T1000 (cell line): ENCODE data around the gene CAPNS2.
A peak's percentile ranks its signal among the peaks of the same experiment; 100 is the strongest.

Experiments
- DNase-seq: peaks from one replicate; lab custom pipeline; 2025; ENCODE audit warnings: mixed read lengths; lab: John Stamatoyannopoulos, UW

Gene CAPNS2

DNA sequence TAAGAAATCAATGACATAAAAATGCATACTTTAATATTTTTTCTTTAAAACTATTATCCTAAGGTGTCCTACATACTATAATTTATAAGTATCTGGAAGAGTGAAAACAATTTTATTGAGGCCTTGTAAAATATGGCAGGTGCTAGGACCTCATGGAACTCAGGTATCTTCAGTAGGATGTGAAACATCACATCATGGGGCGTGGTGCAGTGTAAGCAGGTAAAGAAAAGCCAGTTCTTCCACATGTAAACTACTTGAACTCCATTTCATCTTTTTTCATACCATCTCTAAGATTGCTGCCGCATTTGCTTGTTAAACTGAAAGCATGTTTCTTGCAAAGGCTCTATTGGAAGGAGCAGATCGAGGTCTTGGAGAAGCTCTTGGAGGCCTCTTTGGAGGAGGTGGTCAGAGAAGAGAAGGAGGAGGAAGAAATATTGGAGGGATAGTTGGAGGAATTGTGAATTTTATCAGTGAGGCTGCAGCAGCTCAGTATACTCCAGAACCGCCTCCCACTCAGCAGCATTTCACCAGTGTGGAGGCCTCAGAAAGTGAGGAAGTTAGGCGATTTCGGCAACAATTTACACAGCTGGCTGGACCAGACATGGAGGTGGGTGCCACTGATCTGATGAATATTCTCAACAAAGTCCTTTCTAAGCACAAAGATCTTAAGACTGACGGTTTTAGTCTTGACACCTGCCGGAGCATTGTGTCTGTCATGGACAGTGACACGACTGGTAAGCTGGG lies at the start of gene CAPNS2:
TSS of gene CAPNS2 (plus strand) at position 253 of the 744 bp plus-strand sequence. CDS start at position 326, 73 bp downstream.
- DNase-seq: no peak

DNA sequence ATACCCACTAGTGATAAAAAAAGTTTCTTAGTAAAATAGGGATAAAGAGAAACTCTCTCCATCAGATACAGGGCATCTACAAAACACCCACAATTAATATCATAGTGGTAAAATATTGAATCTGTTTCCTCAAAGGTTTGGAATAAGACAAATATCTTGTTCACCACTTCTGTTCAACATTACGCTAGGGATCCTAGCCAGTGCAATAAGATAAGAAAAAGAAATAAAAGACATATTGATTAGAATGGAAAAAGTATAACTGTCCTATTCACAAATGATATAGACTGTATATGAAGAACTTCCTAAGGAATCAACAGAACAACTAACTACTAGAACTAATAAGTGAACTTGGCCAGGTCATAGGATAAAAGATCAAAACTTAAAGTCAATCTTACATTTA lies 44.7 kb upstream of the CAPNS2 start:
- no peak for DNase-seq

DNA sequence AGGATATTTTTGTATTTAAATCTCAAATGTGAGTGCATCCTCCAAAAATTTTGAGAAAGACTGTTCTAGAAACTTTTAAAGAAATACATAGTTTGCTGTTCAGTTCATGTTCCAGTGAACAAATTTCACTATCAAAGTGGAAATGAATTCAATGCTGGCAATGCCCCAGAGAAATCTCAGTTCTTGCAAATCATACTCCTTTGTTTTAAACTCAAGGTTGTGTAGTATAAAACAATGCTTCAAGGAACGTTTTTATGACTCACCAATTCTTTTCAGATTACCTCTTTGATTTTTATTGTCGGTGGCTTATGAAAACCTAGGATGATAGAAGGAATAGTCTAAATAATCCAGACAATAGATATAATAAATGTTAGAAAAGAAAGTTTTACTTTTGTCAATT lies 40.0 kb upstream of the CAPNS2 start:
- DNase-seq: no peak

DNA sequence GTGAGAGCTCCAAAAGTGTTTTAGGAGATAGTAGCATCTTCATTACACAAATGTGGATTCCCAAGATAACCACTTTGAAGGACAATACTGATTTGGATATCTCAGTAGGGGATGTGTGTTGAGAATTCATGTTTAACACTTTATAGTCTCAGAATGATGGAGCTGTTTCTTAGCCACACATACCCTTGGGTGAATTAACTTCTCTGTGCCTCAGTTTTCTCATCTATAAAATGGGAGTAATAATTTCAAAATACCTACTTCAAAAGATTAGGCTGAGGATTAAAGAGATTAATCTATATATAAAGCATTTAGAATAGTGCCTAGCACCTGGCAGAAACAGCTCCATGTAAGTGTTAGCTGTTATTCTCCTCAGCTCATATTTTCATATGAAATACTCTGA lies 38.6 kb upstream of the CAPNS2 start:
- no peak for DNase-seq

DNA sequence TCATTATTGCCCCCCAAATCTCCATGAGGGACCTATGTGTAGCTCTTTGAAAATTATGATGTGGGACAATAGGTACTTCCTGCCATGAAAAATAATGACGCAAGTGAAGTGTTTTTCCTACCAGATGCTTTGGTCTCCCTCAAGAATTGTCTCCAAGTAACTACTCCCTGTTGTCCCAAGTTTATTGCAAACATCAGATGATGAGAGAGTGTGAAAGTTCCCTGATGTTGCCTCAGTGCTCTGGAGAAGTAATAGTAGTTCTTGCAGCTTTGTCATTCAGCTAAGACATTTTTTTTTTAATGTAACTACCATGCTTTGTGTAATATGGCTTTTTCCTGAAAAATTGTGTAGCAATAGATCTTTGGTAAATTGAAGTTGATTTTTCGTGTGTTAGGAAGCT lies 37.5 kb upstream of the CAPNS2 start:
- no peak for DNase-seq

DNA sequence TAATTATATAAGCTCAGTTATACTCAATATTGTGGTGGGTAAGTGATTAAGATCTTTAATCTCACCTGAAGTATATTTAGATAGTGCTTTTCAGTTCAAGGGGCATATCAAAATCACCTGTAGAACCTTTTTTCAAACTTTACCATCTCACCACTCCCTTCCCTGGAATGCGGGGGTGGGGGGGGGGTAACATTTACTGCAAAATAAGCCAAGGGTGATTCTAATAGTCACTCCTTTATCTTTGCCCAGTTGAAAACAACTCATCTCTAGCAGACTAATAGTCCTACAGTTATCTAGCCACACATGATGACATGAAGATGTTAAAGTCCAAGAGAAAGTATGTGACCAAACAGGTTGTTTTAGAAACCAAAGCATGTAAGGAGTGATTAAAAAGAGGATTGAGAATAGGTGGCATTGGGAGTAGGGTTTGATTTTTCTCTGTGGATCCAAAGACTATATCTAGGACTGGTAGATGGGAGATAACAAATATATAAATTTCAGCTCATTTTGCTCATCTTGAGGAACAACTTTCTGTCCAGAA lies 36.1 kb upstream of the CAPNS2 start:
- no peak for DNase-seq

DNA sequence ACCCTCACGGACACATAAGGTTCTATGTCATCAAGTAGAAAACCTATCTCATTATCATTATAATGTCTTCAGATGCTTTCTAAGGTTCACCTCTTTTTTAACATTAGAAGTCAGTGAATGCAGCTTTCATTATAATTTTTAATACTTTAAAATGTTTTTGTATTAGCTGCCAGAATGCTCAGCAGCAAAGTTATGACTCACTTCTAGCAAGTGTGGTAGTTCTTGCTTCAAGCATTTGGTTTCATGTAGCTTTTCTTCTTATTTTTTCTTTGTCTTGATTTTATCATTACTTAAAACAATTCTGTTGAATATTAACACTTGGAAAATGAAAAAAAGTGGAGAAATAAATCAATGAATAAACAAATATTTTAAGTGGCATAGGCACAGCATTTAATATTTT lies 34.3 kb upstream of the CAPNS2 start:
- no peak for DNase-seq

DNA sequence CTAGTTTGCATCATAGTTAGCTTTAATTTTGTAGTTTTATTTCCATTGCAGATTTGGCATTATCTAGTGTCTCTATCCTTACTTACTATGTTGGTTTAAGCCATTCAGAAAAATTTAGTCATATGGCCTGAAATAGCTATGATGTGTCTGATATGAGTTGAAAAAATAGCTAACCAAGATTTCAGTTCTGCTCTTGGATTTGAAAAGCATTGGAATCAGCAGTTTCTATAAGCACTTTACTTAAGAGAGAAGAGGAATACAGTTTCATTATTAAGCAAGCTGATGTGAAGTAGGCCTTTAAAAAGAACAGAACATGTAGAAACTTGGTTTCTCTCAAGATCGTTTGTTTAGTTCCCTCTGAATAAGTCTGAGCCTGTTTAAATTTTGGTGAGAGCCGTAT lies 31.7 kb upstream of the CAPNS2 start:
- DNase-seq: no peak

DNA sequence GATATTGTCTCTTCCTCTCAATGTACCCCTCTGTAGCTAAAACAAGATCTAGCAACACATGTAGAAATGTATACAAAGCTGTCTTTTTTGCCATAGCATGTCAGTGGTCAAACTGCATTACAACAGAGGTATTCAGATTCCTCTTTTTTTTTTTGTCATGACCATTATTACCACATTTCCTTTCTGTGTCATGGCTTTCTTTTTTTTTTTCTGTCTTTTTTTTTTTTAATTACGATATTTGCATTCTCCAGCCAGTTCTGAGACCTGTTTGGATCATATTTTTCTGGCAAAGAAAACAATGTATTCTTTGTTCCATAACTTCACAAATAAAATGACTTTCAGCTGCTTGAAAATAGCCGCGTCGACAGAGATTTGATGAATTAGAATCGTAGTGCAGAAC lies 27.4 kb upstream of the CAPNS2 start:
- no peak for DNase-seq

DNA sequence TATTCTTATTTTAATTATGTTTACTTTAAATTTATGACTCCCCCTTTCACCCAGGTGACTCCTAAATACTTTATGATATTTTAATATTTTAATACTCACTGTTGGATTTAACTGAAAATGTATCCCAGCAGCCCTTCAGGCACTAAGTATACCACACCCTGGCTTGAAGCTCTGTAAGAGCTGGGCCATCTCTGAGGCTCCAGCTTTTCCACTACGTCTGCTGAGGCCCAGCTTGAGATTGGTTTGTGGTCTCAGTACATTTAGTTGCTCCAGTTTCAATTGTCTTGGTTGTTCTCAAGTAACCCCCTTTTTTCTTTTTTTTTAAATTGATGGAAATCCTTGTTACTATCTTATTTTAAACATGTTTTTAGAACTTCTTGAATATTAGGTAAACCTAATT lies 27.0 kb upstream of the CAPNS2 start:
- DNase-seq: no peak

DNA sequence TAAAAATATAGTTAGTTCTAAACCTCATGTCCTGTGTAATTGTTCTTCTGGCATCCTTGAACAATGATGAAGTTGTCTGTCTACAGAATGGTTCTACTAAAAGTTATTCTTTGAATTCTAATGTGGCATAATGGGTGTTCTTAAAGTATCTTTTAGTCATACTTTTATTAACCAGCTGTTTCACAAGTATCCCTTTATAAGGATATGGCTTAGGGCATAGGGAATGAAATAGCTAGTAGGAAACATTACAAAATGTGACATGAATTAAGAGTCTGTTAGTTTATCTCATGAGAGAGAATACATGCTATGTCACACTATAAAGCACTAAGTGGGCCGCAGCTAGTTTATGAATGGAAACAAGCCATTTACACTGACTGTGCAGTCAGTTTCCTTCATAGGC lies 26.3 kb upstream of the CAPNS2 start:
- no peak for DNase-seq

DNA sequence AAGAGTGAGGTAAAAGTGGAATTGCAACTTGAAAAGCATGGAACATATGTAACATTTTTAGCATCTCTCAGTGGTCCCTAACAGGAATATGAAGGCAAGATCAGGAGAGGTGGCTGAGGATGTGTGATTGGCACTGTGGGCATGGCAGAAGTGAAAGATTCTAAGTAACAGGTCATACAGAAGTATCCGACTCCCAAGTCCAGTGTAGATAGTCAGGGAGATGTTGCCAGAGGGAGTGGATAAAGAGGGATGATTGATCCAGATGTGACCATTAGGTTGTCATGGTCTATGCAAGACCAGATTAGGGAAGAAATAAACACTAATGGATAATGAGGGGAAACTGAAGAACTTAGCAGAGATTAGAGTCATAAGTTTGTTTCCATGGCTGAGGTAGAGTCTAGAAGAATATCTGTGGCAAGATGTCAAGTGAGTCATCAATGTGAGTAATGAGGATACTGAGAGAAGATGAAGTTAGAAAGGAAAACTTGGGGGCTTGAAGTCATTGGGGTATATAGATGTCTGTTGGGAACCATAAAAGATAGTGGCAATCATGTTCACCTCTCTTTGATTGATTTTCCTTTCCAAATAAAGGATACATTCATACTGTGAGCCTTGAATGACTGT lies 23.9 kb upstream of the CAPNS2 start:
- DNase-seq: no peak

DNA sequence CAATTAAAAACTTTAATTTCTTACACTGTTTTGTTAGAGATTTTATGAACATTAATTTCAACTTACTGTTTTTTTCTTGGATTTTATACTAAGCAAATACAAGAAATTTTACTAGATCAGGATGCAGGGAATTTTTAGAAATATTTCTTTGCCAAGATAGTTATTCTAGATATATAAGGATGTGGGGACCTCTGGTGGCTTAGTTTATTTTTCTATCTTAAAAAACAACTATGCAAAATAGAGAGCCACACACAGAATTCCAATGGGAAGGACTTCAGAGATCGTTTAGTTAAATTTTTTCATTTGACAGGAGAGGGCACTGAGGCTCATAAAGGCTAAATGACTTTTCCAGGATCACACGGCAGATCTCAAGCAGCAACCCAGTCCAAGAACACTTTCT lies 23.0 kb upstream of the CAPNS2 start:
- DNase-seq: no peak

DNA sequence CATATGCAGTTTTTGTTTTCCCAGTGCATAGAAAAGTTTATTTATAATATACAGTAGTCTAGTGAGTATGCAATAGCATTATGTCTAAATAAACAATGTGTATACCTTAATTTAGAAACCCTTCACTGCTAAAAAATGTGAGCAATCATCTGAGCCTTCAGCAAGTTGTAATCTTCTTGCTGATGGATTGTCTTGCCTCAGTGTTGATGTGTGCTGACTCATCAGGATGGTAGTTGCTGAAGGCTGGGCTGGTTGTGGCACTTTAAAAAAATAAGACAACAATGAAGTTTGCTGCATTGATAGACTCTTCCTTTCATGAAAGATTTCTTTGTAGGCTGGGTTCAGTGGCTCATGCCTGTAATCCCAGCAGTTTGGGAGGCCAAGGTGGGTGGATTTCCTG lies 13.9 kb upstream of the CAPNS2 start:
- peak; percentile 4 for DNase-seq

DNA sequence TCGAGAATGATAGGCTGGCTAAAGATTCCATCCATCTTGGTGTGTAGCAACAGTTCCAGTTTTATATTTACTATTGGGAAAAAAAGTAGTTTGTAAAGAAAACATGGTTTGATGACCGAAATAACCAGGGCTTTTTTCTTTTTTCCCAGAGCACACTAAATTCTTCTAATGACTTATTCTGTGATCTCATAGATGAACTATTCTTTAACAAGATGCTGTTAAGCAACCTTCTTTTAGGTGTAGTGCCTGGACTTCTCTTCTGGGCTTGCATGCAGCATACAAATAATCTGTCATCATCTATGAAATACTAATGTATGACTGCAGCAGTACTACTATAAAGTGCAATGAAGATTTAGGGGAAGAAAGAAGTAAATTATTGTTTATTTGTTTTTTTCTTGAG lies 11.0 kb upstream of the CAPNS2 start:
- no peak for DNase-seq

DNA sequence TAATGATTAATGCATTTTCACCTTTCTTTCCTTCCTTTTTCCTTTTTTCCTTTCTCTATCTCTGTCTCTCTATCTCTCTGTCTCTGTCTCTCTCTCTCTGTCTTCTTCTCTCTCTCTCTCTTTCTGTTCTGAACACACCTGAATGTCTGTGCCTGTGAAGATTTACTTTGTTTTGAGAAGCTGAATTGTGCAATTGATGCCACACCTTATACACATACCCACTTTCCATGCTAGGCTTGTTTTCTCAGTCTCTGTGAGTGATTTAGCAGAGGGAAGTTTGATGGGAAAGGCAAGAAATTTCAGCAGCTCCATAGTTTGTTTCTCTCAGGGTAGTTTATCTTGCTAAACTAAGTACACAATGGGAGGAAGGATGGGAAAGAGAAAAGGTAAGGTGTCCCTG lies 9.3 kb upstream of the CAPNS2 start:
- DNase-seq: no peak

DNA sequence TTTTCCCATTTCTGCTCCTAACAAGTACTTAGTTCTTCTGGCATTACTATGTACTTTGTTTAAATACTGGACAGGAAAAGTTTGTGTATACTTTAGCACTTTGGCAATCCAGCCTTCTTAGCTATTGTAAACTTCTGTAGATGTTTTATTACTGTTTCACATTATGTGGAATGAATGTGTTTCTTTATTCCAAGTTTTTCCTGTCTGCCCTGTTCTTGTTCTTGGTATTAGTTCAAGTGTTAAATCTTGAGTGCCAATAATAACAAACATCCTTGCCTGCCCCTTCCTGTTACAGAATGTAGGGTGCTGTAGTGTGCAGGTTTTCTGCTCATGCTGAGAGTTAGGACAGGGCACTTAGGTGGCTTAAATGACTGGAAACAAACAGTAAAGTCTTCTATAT lies 7.3 kb upstream of the CAPNS2 start:
- DNase-seq: no peak

DNA sequence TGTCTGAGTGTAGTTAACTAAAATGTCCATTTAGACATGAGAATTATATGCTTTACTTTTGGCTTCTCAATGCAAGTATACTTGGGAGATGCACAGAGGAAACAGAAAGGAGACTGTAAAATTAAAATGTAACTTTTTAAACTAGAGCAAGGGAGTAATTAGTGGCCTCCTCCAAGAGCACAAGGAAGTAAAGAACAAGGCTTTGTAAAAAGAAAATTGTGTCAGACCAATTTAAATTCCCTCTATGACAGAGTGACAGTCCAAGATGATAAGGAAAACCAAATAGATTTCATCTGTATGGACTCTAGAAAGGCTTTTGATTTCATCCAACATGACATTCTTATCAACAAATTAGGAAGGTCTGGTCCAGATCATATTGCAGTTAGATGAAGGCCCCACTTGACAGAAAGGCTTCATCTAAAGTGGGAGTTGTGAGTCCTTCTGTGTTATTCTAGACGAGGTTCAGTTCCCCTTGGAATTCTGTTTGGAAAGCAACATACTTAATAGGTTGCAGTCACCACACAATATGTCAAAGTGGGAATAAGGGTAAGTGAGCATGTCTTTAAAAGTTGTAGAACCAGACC lies 6.5 kb upstream of the CAPNS2 start:
- DNase-seq: no peak

DNA sequence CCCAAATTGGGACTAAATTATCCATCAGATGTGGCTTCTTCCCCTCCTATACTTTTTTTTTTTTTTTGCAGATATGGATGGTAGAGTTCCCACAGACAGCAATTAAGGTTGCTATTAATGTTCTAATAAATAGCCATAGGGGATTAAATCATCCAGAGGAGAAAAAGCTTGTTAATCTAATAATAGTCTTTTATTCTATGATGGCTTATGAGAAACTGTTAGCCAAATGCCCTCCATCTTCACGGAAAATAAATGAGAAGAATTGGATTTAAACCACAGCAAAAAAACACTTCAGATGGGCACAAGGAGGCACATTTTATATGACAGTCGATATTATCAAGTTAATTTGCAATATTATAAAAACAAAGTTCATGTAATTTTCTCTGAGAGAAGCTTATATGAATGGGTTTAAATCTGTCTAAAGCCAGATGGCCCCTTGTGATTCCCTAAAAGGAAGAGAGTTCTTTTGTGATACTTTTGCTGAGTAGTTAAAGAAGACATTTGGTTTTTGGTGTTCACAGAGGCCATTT lies 5.1 kb upstream of the CAPNS2 start:
- no peak for DNase-seq

DNA sequence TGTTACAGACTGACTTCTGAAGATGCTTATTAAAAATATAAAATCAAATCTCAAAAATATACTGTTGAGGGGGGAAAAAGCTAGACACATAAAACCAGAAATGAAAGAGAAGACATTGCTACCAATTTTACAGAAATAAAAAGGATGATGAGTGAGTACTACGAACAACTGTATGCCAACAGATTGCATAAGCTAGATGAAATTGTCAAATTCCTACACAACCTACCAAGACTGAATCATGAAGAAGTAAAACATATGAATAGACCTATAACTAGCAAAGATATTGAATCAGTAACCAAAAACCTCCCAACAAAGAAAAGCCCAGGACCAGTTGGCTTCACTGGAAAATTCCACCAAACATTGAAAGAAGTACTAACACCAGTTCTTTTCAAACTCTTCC lies 3.5 kb upstream of the CAPNS2 start:
- DNase-seq: no peak

DNA sequence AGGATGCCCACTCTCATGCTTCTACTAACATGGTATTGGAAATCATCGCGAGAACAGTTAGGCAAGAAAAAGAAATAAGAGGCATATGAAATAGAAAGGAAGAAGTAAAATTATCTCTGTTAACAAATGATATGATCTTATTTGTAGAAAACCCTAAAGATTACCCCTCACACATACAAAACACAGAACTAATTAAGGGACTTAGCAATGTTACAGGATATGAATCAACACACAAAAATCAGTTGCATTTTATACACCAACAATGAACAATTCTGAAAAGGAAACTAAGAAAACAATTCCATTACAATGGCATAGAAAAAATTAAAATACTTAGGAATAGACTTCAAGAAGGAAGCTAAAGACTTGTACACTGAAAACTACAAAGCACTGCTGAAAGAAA lies 2.7 kb upstream of the CAPNS2 start:
- no peak for DNase-seq

DNA sequence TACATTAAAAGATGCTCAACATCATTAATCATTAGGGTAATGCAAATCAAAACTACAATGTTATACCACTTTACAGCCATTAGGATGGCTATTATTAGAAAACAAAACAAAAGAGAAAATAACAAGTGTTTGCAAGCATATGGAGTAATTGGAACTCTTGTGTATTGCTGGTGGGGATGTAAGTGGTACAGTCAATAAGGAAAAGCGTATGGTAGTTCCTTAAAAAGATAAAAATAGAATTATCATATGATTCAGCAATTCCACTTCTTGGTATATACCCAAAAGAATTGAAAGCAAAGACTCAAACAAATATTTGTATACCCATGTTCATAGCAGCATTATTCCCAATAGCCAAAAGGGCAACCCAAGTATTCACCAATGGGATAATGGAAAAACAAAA lies 1.4 kb upstream of the CAPNS2 start:
- DNase-seq: no peak

DNA sequence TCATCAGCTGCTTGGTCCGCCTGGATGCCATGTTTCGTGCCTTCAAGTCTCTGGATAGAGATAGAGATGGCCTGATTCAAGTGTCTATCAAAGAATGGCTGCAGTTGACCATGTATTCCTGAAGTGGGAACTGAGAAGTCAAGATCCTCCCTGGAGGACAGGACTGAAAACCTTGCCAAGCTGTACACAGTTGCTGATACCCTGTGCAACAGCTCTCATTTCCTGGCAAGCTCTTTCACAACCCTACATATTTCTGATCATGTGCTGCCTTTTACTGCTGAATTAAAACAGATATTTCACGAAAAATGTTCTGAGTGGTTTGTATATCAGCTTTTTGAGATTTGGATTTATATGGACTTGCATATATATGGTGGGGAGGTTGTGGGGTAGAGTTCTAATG lies 898 bp downstream of the CAPNS2 start:
- no peak for DNase-seq
